Kidney glomerular epithelial cell (primary cell): Measurements from ENCODE around the gene OLIG1.

Source experiments
- DNase-seq: peaks from one replicate; lab custom pipeline; 2025; lab: John Stamatoyannopoulos, UW

Gene OLIG1

GRCh38 chr21:33063907-33064622, 5.9 kb upstream of the OLIG1 start:
- DNase-seq: no peak

GRCh38 chr21:33064623-33065390, 5.1 kb upstream of the OLIG1 start:
- no peak for DNase-seq

GRCh38 chr21:33067043-33067442, 2.9 kb upstream of the OLIG1 start:
- DNase-seq: no peak

GRCh38 chr21:33067457-33067856, 2.5 kb upstream of the OLIG1 start:
- DNase-seq: no peak

GRCh38 chr21:33069243-33069642, 698 bp upstream of the OLIG1 start:
- DNase-seq: no peak

GRCh38 chr21:33069645-33069993, 322 bp upstream of the OLIG1 start:
- no peak for DNase-seq

DNA sequence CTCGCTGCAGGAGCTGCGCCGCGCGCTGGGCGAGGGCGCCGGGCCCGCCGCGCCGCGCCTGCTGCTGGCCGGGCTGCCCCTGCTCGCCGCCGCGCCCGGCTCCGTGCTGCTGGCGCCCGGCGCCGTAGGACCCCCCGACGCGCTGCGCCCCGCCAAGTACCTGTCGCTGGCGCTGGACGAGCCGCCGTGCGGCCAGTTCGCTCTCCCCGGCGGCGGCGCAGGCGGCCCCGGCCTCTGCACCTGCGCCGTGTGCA, 730 bp downstream of the OLIG1 start:
- DNase-seq: no peak

GRCh38 chr21:33070998-33071769, 1.2 kb downstream of the OLIG1 start:
- no peak for DNase-seq

GRCh38 chr21:33071770-33072306, 1.9 kb downstream of the OLIG1 start:
- DNase-seq: no peak

DNA sequence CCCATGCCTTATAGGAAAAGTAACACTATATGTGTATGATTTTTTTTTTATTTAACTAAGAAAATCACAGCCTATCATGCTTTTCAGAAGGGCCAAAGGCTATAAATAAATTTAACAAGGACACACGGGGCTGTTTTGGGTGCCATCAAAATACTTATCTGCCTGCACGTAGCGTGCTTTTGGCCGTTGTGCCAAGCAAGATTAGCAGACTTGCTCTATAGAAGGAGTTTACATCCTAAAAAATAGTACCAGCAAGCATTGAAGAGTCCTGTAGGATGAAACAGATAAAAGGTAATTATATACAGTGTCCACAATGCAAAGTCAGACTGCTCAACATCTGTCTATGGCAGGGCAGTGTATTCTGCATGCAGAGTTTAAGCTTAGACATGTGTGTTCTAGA, 3.7 kb downstream of the OLIG1 start:
- no peak for DNase-seq

- DNase-seq: no peak
Observed at GRCh38 chr21:33075128-33075527, 5.2 kb downstream of the OLIG1 start.

DNA sequence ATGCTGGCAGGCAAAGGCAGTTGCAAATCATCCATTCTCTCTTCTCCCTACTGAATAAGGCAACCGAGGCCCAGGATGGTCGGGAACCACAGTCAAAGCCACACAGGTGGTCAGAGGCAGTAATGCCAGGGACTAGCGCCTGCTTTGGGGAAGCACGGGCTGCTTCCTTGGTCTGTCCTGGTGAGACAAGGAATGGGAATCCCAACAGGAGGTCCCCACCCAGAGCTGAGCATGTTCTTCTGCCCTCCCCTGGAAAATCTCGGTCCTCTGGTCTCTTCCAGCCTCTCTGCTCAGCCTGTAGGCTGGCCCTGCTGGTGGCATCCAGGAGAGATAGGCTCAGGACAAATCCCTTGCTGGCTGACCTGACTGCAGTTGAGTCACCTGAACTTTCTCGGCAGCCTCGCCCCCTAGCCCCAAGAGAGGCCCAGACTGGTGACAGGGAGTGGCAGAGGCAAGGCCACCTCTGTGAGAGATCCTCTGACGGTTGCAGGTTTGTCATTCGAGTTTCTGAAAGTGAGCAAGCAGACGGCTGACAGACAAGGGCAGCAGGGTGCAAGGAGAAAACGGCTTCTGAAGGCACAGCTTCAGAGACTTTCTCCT, 5.8 kb downstream of the OLIG1 start:
- DNase-seq: no peak

- DNase-seq: no peak
Observed at GRCh38 chr21:33076600-33077329, 6.8 kb downstream of the OLIG1 start.

- DNase-seq: peak; percentile 79
Observed at GRCh38 chr21:33078907-33079582, 9.1 kb downstream of the OLIG1 start.

- DNase-seq: no peak
Observed at GRCh38 chr21:33080376-33080775, 10.4 kb downstream of the OLIG1 start.

DNA sequence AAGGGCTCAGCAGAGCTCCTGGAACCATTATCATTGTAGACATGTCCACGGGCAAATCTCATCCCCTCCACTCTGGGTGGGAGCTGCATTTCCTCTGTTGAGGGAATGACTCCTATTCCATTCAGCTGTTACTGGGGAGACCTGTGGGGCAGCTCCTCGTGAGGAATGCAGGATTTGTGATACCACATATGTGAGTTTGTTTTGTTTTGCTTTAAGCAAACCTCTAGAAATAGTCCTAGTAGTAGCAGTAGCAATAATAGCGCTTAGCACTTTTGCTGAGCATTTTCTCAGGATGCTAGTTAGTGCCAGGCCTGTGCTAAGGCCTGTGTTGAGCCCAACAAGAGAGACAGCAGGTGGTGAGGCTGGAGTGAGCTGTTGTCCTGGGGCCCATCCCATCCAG, 10.8 kb downstream of the OLIG1 start:
- no peak for DNase-seq

DNA sequence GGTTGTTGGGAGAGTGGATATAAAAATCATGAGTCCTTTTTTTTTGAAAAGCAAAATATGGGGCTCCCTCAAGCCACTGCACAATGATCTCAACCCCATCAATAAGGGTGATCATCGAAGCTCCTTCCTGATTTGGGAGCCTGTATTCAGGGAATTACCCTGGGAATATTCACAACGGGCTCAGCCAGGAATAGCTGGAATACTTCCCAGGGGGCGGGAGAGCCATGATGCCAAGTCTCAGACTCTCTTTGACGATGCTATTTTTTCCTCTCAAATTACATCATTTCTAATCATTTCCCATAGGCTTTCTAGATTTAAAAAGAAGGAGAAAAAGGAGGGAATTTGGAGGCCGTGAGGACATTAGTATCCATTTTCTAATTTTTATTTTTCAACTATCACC, 18.4 kb downstream of the OLIG1 start:
- no peak for DNase-seq

DNA sequence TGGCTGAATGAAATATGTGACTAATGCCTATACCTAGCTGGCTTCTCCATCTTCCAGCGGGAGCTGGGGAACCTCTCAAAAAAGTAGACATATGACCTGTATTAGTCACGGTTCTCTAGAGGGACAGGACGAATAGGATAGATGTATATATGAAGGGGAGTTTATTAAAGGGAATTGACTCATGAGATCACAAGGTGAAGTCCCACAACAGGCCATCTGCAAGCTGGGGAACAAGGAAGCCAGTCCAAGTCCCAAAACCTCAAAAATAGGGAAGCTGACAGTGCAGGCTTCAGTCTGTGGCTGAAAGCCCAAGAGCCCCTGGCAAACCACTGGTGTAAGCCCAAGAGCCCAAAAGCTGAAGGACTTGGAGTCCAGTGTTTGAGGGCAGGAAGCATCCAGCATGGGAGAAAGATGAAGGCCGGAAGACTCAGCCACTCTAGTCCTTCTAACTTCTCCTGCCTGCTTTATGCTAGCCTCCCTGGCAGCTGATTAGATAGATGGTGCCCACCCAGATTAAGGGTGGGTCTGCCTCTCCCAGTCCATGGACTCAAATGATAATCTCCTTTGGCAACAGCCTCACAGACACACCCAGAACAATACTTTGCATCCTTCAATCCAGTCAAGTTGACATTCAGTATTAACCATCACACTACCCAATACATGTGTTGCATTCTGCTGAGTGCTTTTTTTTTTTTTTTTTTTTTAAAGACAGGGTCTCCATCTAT, 19.6 kb downstream of the OLIG1 start:
- no peak for DNase-seq

- no peak for DNase-seq
Observed at GRCh38 chr21:33096426-33096825, 26.5 kb downstream of the OLIG1 start.

- no peak for DNase-seq
Observed at GRCh38 chr21:33099131-33099530, 29.2 kb downstream of the OLIG1 start.
